Neuronal stem cell (in vitro differentiated cells): ENCODE data around the gene PPM1D.

Source experiments
- DNase-seq: peaks from one replicate; pipeline ENCODE4 v3.0.0-alpha.2; 2013; ENCODE audit warnings: low spot score
- H2AFZ ChIP-seq: one replicate; pipeline ENCODE4 v1.6.1; 2013; ENCODE audit warnings: mild to moderate bottlenecking, low read length, inconsistent platforms
- H2AK5ac ChIP-seq: 2 replicates; pipeline ENCODE4 v1.6.1; 2013; ENCODE audit warnings: low read depth, mild to moderate bottlenecking, inconsistent platforms, low read length, moderate library complexity, mixed read lengths
- H2BK120ac ChIP-seq: 2 replicates; pipeline ENCODE4 v1.6.1; 2013; ENCODE audit warnings: low read depth, mild to moderate bottlenecking, inconsistent platforms, low read length, moderate library complexity, mixed read lengths
- H2BK12ac ChIP-seq: one replicate; pipeline ENCODE4 v1.6.1; 2013; ENCODE audit warnings: low read length, inconsistent platforms
- H2BK15ac ChIP-seq: 2 replicates; pipeline ENCODE4 v1.6.1; 2013; ENCODE audit warnings: mild to moderate bottlenecking, low read length, inconsistent platforms, mixed read lengths
- H2BK5ac ChIP-seq: one replicate; pipeline ENCODE4 v1.6.1; 2013; ENCODE audit warnings: inconsistent platforms, mild to moderate bottlenecking, low read length, moderate library complexity
- H3K14ac ChIP-seq: one replicate; pipeline ENCODE4 v1.6.1; 2013; ENCODE audit warnings: low read length, inconsistent platforms
- H3K18ac ChIP-seq: 2 replicates; pipeline ENCODE4 v1.6.1; 2013; ENCODE audit warnings: low read length, inconsistent platforms
- H3K23ac ChIP-seq: 2 replicates; pipeline ENCODE4 v1.6.1; 2013; ENCODE audit warnings: low read depth, mild to moderate bottlenecking, mixed read lengths, low read length, inconsistent platforms; ENCODE audit not compliant: poor library complexity
- H3K27ac ChIP-seq: replicated peaks from 3 replicates; pipeline ENCODE4 v1.5.1; 2013; ENCODE audit warnings: low read length, inconsistent platforms
- H3K27me3 ChIP-seq, 3 experiments: 2 replicates each; pipeline ENCODE4 v1.6.1; 2013; ENCODE audit warnings: low read length in 3 of 3, mild to moderate bottlenecking in 2 of 3, inconsistent platforms in 1 of 3, low read depth in 1 of 3, mixed read lengths in 1 of 3, moderate library complexity in 1 of 3; ENCODE audit not compliant: control insufficient read depth in 3 of 3, insufficient read depth in 3 of 3
- H3K36me3 ChIP-seq, 2 donors: replicated peaks in 1 of 2; 2 replicates each; pipeline ENCODE4 v1.6.1; 2013; ENCODE audit warnings: low read length in 2 of 2; ENCODE audit not compliant: control insufficient read depth in 2 of 2, insufficient read depth in 2 of 2
- H3K4ac ChIP-seq: 2 replicates; pipeline ENCODE4 v1.6.1; 2013; ENCODE audit warnings: inconsistent platforms, mild to moderate bottlenecking, low read length, moderate library complexity
- H3K4me1 ChIP-seq, 2 donors: 1 replicate in 1 of 2; 2 replicates in 1 of 2; pipeline ENCODE4 v1.6.1; 2013; ENCODE audit warnings: low read length in 2 of 2, low read depth in 1 of 2; ENCODE audit not compliant: control insufficient read depth in 2 of 2, insufficient read depth in 1 of 2
- H3K4me2 ChIP-seq: one replicate; pipeline ENCODE4 v1.6.1; 2013; ENCODE audit warnings: mild to moderate bottlenecking, low read length, inconsistent platforms; ENCODE audit not compliant: insufficient read depth, poor library complexity, severe bottlenecking
- H3K4me3 ChIP-seq, 2 donors: 2 replicates each; pipeline ENCODE4 v1.5.1; 2013; ENCODE audit warnings: low read length in 2 of 2, mild to moderate bottlenecking in 2 of 2, inconsistent platforms in 1 of 2, moderate library complexity in 1 of 2
- H3K79me1 ChIP-seq: one replicate; pipeline ENCODE4 v1.6.1; 2013; ENCODE audit warnings: low read depth, mild to moderate bottlenecking, inconsistent platforms, low read length, moderate library complexity
- H3K9ac ChIP-seq: one replicate; pipeline ENCODE4 v1.6.1; 2013; ENCODE audit warnings: mild to moderate bottlenecking, low read depth, low read length, inconsistent platforms; ENCODE audit not compliant: poor library complexity
- H3K9me3 ChIP-seq, 2 donors: replicated peaks in 1 of 2; 2 replicates each; pipeline versions ENCODE3 to v1.6.1; 2013; ENCODE audit warnings: low read length in 2 of 2, mild to moderate bottlenecking in 2 of 2, inconsistent platforms in 1 of 2, low read depth in 1 of 2, mixed read lengths in 1 of 2, moderate library complexity in 1 of 2; ENCODE audit not compliant: control insufficient read depth in 2 of 2, insufficient read depth in 1 of 2
- H4K8ac ChIP-seq: one replicate; pipeline ENCODE4 v1.6.1; 2013; ENCODE audit warnings: low read depth, mild to moderate bottlenecking, inconsistent platforms, low read length, moderate library complexity
- H4K91ac ChIP-seq: one replicate; pipeline ENCODE4 v1.6.1; 2013; ENCODE audit warnings: low read length, low read depth, mild to moderate bottlenecking, inconsistent platforms; ENCODE audit not compliant: poor library complexity
- WGBS, 2 donors: extraction: QIAGEN DNeasy Blood & Tissue Kit; methylation state at CpG; one replicate each; pipeline ENCODE4 v1.1.7; 2013; ENCODE audit warnings: missing lambda C conversion rate in 2 of 2, mixed read lengths in 1 of 2; ENCODE audit not compliant: insufficient read length in 2 of 2, insufficient replicate concordance in 1 of 2; ENCODE audit errors: extremely low coverage in 2 of 2; 5-methylcytosine and 5-hydroxymethylcytosine counted together

Gene PPM1D

GRCh38 chr17:60699090-60699489, 99.1 kb downstream of the PPM1D start:
- Histone ChIP-seq H4K8ac (no peak overlapping the region), H3K27ac (no peak overlapping the region), H3K9me3 (no peaks in the 10 kb centered on the region), H3K36me3 (no peaks in the 10 kb centered on the region), H2BK15ac (no peak overlapping the region), H3K4me2 (no peak overlapping the region), H3K9ac (no peak overlapping the region), H3K27me3 (no peaks in the 10 kb centered on the region), H4K91ac (no peak overlapping the region), H3K79me1 (no peaks in the 10 kb centered on the region), H3K4me1 (no peaks in the 10 kb centered on the region), H3K14ac (no peak overlapping the region), H2BK120ac (no peak overlapping the region), H3K18ac (no peak overlapping the region), H2AFZ (no peak overlapping the region), H3K23ac (no peak overlapping the region), H3K4ac (no peak overlapping the region), H2BK12ac (no peak overlapping the region), H2AK5ac (no peak overlapping the region), H2BK5ac (no peak overlapping the region), H3K4me3 (no peak overlapping the region)
- WGBS, 2 donors: no CpG with 5 or more reads among the region's 3 CpGs
- no peak for DNase-seq

DNA sequence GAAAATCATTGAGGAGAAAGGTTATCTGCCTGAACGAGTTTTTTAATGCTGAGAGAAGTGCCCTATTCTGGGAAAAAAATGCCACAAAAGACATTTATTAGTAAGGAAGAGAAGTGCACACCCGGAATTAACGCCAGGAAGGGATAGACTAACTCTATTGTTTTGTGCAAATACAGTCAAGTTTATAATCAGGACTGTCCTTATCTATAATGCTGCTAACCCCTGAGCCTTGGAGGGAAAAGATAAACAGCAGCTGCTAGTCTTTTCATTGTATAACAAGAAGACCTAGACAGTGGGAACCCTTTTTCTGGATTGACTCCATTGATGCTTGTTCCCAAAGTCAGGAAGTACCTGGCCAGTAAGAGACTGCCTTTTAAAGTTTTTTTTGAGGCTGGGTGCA, 104.2 kb downstream of the PPM1D start:
- H3K4me1 ChIP-seq: no peaks in the 10 kb centered on the region
- H3K27ac ChIP-seq: no peak overlapping the region
- no peak overlapping the region for H4K8ac ChIP-seq
- no peak overlapping the region for H2BK12ac ChIP-seq
- H3K36me3 ChIP-seq: no peaks in the 10 kb centered on the region
- H2AFZ ChIP-seq: no peak overlapping the region
- H3K4me3 ChIP-seq: no peak overlapping the region
- no peak overlapping the region for H4K91ac ChIP-seq
- no peak overlapping the region for H2AK5ac ChIP-seq
- H3K18ac ChIP-seq: no peak overlapping the region
- no peak overlapping the region for H2BK15ac ChIP-seq
- H3K27me3 ChIP-seq: no peaks in the 10 kb centered on the region
- H3K23ac ChIP-seq: no peak overlapping the region
- no peak overlapping the region for H2BK120ac ChIP-seq
- DNase-seq: no peak
- no CpG with 5 or more reads among the region's 3 CpGs for WGBS, 2 donors
- no peak overlapping the region for H3K4ac ChIP-seq
- H3K9ac ChIP-seq: no peak overlapping the region
- no peaks in the 10 kb centered on the region for H3K9me3 ChIP-seq
- peaks cover 1% of the 10 kb centered on the region for H3K79me1 ChIP-seq
- H3K14ac ChIP-seq: no peak overlapping the region
- no peak overlapping the region for H3K4me2 ChIP-seq
- no peak overlapping the region for H2BK5ac ChIP-seq

DNA sequence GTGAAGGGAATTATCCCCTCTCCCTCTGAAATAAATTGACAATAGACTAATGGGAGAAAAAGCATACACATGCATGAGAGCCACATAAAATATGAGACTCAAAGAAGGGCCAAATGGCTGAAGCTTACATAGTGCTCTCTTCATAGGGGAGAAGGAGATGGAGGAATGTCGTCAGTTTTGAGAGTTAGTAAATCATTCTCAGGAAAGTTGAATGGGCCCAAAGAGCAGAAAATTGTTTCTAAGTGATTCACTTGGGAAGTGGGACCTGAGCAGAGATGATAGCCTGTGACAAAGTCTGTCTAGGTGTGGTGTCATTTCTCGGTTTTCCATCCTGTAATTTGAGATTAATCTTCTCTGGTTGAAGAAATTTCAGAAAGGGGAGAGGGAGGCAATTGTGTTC, 112.7 kb downstream of the PPM1D start:
- no peak overlapping the region for H3K23ac ChIP-seq
- no peaks in the 10 kb centered on the region for H3K4me1 ChIP-seq
- H3K36me3 ChIP-seq: no peaks in the 10 kb centered on the region
- no peak overlapping the region for H4K8ac ChIP-seq
- H3K14ac ChIP-seq: no peak overlapping the region
- no peak for DNase-seq
- no peak overlapping the region for H2AFZ ChIP-seq
- H3K27ac ChIP-seq: no peak overlapping the region
- no peak overlapping the region for H2BK15ac ChIP-seq
- no peaks in the 10 kb centered on the region for H3K79me1 ChIP-seq
- no peak overlapping the region for H2BK12ac ChIP-seq
- H3K4me2 ChIP-seq: no peak overlapping the region
- no peak overlapping the region for H3K4me3 ChIP-seq
- peaks cover 0 to 3% of the 10 kb centered on the region in 2 donors for H3K9me3 ChIP-seq
- WGBS, 2 donors: no CpG with 5 or more reads among the region's 2 CpGs
- H3K9ac ChIP-seq: no peak overlapping the region
- H3K4ac ChIP-seq: no peak overlapping the region
- H3K27me3 ChIP-seq: no peaks in the 10 kb centered on the region
- H4K91ac ChIP-seq: no peak overlapping the region
- H2AK5ac ChIP-seq: no peak overlapping the region
- H3K18ac ChIP-seq: no peak overlapping the region
- no peak overlapping the region for H2BK120ac ChIP-seq
- no peak overlapping the region for H2BK5ac ChIP-seq

GRCh38 chr17:60713608-60714007, 113.6 kb downstream of the PPM1D start:
- Histone ChIP-seq H3K4ac (no peak overlapping the region), H3K18ac (no peak overlapping the region), H3K9ac (no peak overlapping the region), H3K4me3 (no peak overlapping the region), H3K14ac (no peak overlapping the region), H4K91ac (no peak overlapping the region), H4K8ac (no peak overlapping the region), H3K23ac (no peak overlapping the region), H3K36me3 (no peaks in the 10 kb centered on the region), H2BK120ac (no peak overlapping the region), H3K4me1 (no peaks in the 10 kb centered on the region), H2BK15ac (no peak overlapping the region), H3K27me3 (no peaks in the 10 kb centered on the region), H3K27ac (no peak overlapping the region), H2BK5ac (no peak overlapping the region), H3K79me1 (no peaks in the 10 kb centered on the region), H3K4me2 (no peak overlapping the region), H2AK5ac (no peak overlapping the region), H2BK12ac (no peak overlapping the region), H2AFZ (no peak overlapping the region), H3K9me3 (peaks cover 0 to 3% of the 10 kb centered on the region in 2 donors)
- whole genome bisulfite sequencing, 2 donors: no CpG with 5 or more reads among the region's 2 CpGs
- no peak for DNase-seq
